IPS-15b (cell line): ENCODE results near the gene MYMX.
A peak's percentile ranks its signal among the peaks of the same experiment; 100 is the strongest.
"Not testable (repeated sequence)": the region's sequence is repeated elsewhere in the genome, so short reads cannot be mapped to it uniquely, and the experiment has no call there.

Source experiments
- H3K27me3 ChIP-seq: one replicate; pipeline ENCODE4 v1.6.1; 2013; ENCODE audit warnings: low read length; ENCODE audit not compliant: control insufficient read depth, insufficient read depth
- H3K36me3 ChIP-seq: one replicate; pipeline ENCODE4 v1.6.1; 2013; ENCODE audit warnings: low read length; ENCODE audit not compliant: control insufficient read depth, insufficient read depth
- H3K4me1 ChIP-seq: one replicate; pipeline ENCODE4 v1.6.1; 2013; ENCODE audit warnings: mild to moderate bottlenecking, low read length; ENCODE audit not compliant: control insufficient read depth, insufficient read depth
- H3K4me3 ChIP-seq: one replicate; pipeline ENCODE4 v1.5.1; 2013; ENCODE audit warnings: low read depth, low read length
- H3K9ac ChIP-seq: one replicate; pipeline ENCODE4 v1.6.1; 2013; ENCODE audit warnings: low read depth, mild to moderate bottlenecking, low read length
- H3K9me3 ChIP-seq: one replicate; pipeline ENCODE4 v1.6.1; 2013; ENCODE audit warnings: mild to moderate bottlenecking, low read length; ENCODE audit not compliant: control insufficient read depth, insufficient read depth

The MYMX gene

DNA sequence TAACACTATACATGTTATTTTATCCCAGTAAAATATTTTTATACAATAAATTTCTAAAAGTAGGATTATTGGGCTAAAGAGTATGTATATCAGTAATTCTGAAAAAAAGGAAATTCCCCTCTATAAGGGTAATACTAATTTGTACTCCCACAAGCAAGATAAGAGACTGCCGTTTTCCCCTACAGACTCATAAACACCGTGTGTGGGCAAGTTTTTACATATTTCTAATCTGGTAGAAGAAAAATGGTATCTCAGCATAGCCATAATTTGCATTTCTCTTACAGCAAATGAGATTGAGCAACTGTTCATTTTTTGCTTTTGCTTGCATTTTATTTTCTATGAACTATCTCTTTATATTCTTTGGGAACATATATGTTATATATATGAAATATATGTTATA lies 26.0 kb upstream of the MYMX start:
- Histone ChIP-seq H3K4me1 (peaks cover 12% of the 10 kb centered on the region), H3K9ac (no peak overlapping the region), H3K27me3 (no peaks in the 10 kb centered on the region), H3K9me3 (no peaks in the 10 kb centered on the region), H3K36me3 (no peaks in the 10 kb centered on the region), H3K4me3 (no peak overlapping the region)

DNA sequence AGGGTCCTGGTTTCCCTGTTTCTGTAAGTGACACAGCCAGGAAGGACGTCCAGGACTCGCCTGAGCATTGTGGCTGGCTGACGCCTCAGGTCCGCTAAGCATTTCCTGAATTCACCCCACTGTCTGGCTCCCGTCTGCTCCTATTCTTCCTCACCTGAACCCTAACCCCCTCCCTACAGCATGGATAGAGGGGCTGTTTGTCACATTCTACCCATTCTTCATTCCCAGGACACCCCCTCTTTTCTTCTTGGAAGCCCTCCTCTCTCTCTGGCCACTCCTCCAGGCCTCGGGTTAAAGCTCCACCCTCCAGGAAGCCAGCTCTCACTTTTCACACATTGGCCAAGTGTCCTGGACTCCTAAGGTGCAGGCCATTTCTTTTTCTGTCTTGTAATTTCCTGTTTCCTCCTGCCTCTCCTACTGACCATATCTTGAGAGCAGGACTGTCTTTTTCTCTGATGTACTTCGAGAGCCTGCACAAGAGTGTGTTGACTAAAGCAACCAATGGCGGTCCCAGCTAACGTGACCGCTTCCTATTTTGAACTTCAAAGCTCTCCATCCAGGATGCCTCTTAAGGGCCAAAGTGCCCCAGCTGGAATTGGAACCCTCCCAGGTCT lies 24.2 kb upstream of the MYMX start:
- no peak overlapping the region for H3K9ac ChIP-seq
- H3K9me3 ChIP-seq: no peaks in the 10 kb centered on the region
- peaks cover 7% of the 10 kb centered on the region for H3K4me1 ChIP-seq
- H3K36me3 ChIP-seq: no peaks in the 10 kb centered on the region
- no peak overlapping the region for H3K4me3 ChIP-seq
- no peaks in the 10 kb centered on the region for H3K27me3 ChIP-seq

DNA sequence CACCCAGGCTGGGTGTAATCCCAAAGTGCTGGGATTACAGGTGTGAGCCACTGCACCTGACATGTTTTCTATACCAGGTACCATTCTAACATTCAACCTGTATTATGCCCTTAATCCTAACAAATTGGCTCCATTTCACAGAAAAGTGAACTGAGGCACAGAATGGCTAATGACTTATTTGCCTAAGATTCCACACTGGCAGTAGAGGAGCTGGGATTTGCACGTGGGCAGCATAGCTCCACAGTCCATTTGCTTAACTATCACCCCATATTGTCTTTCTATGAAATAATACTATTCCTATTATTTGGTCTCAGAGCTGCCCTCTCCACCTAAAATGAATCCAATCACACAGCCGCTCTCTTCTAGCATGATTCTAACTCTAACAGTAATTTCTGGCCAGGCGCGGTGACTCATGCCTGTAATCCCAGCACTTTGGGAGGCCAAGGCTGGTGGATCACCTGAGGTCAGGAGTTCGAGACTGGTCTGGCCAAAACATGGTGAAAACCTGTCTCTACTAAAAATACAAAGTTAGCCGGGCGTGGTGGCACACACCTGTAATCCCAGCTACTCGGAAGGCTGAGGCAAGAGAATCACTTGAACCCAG lies 23.3 kb upstream of the MYMX start:
- Histone ChIP-seq H3K4me3 (no peak overlapping the region), H3K27me3 (no peaks in the 10 kb centered on the region), H3K4me1 (peaks cover 7% of the 10 kb centered on the region), H3K36me3 (no peaks in the 10 kb centered on the region), H3K9me3 (no peaks in the 10 kb centered on the region), H3K9ac (no peak overlapping the region)

DNA sequence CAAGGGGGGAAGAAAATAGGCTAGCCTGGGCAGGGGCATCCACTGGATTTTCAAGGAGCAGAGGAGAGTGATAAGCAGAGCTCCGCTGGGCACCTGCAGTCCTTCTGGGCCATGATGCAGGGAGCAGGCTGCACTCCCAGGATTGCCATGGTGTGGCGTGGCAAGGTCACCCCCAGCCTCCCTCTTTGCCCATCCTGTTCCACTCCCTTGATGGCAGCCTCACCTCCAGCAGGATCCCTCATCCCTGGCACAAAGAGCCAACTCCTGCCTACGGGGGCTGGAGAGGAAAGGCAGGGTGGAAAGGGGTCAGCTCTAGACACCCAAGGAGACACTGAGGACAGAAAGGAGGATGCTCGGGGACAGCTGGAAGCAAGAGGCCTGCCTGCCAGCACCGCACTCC lies 22.4 kb upstream of the MYMX start:
- Histone ChIP-seq H3K36me3 (no peaks in the 10 kb centered on the region), H3K9ac (no peak overlapping the region), H3K27me3 (no peaks in the 10 kb centered on the region), H3K9me3 (no peaks in the 10 kb centered on the region), H3K4me3 (no peak overlapping the region), H3K4me1 (peaks cover 7% of the 10 kb centered on the region)

DNA sequence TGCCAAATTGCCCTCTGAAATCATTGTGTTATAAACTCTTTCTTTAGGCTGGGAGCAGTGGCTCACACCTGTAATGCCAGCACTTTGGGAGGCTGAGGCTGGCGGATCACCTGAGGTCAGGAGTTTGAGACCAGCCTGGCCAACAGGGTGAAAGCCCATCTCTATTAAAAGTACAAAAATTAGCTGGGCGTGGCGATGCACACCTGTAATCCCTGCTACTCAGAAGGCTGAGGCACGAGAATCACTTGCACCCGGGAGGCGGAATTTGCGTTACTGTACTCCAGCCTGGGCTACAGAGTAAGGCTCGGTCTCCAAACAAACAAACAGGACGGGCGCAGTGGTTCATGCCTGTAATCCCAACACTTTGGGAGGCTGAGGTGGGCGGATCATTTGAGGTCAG lies 20.4 kb upstream of the MYMX start:
- not testable (repeated sequence) for H3K4me3 ChIP-seq, H3K9me3 ChIP-seq, H3K27me3 ChIP-seq, H3K9ac ChIP-seq, H3K36me3 ChIP-seq
- H3K4me1 ChIP-seq: peaks cover 11% of the 10 kb centered on the region

DNA sequence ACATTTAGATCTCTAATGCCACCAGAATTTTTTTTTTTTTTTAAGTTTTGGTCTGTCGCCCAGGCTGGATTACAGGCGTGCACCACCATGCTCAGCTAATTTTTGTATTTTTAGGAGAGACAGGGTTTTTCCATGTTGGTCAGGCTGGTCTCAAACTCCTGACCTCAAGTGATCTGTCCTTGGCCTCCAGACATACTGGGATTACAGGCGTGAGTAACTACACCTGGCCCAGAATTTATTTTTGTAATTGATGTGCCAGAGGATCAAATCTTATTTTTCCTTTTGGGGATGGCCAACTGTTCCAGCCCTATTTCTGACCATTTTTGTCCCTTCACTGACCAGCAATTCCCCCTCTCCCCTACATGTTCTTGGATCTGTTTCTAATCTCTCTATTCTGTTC lies 18.0 kb upstream of the MYMX start:
- Histone ChIP-seq H3K9me3 (no peaks in the 10 kb centered on the region), H3K36me3 (no peaks in the 10 kb centered on the region), H3K9ac (no peak overlapping the region), H3K27me3 (no peaks in the 10 kb centered on the region), H3K4me3 (no peak overlapping the region), H3K4me1 (peaks cover 20% of the 10 kb centered on the region)

DNA sequence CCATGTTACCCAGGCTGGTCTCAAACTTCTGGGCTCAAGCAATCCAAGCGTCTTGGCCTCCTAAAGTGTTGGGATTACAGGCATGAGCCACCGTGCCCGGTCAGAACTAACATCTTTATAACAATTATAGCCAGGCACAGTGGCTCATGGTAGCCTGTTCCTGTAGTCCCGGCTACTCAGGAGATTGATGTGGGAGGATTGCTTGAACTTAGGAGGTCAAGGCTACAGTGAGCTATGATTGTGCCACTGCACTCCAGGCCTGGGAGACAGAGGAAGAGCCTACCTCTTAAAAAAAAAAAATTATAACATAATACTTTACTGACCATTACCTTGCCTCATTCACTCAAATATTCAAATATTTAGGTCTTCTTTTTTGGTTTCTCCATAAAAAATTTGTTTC lies 16.8 kb upstream of the MYMX start:
- Histone ChIP-seq H3K4me3 (no peak overlapping the region), H3K27me3 (no peaks in the 10 kb centered on the region), H3K36me3 (no peaks in the 10 kb centered on the region), H3K9ac (no peak overlapping the region), H3K9me3 (no peaks in the 10 kb centered on the region), H3K4me1 (peaks cover 20% of the 10 kb centered on the region)

DNA sequence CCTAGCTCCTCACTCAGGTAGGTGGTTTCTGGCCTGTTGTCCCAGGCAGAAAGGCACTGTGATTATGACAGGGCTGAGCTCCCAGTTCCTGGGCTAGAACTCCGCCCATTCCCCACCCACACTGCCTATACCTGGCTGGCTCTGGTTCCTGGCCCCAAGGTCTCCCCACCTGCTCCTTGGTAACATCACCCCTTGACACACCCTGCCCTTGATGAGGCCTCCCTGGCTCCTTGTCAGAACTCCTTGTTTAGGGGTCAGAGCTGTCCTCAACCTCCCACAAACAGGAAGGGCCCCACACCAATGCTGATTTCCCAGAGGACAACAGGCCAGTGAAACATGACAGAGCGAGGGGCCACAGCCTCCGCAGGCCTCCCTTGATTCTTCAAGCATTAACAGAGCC lies 15.5 kb upstream of the MYMX start:
- Histone ChIP-seq H3K4me1 (peaks cover 20% of the 10 kb centered on the region), H3K4me3 (no peak overlapping the region), H3K27me3 (no peaks in the 10 kb centered on the region), H3K9ac (no peak overlapping the region), H3K36me3 (no peaks in the 10 kb centered on the region), H3K9me3 (no peaks in the 10 kb centered on the region)

DNA sequence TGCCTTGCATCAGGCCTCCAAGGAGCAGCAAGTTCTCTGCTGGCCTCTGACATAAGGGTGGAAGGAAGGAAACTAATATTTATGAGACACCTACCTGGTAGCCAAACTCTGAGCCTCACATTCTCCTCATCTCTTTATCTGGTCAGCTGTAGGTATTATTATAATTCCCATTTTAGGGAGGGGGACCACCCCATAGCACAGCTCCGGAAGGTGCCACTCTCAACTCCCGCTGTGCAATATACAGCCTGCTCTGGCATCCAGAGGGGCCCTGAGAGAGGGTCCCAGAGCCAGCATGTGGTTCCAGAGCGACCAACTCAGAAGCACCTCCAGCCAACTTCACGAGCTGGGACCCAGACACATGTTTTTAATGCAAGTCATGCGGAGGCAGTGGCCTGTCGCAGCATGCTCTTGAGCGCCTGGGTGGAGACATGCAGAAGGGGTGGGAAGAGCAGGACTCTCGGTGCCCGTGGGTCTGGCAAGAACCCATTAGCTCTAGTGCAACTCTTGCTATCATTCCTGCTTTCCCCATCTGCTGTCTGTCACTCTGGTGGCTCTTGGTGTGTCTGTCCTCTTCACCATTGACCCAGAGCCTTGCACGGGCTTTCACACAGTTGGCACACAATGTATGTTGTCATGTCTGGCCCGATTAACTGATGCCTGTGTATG lies 15.0 kb upstream of the MYMX start:
- Histone ChIP-seq H3K27me3 (no peaks in the 10 kb centered on the region), H3K36me3 (no peaks in the 10 kb centered on the region), H3K4me1 (peaks cover 23% of the 10 kb centered on the region), H3K9ac (peak overlapping the region; percentile 8), H3K9me3 (no peaks in the 10 kb centered on the region), H3K4me3 (no peak overlapping the region)

DNA sequence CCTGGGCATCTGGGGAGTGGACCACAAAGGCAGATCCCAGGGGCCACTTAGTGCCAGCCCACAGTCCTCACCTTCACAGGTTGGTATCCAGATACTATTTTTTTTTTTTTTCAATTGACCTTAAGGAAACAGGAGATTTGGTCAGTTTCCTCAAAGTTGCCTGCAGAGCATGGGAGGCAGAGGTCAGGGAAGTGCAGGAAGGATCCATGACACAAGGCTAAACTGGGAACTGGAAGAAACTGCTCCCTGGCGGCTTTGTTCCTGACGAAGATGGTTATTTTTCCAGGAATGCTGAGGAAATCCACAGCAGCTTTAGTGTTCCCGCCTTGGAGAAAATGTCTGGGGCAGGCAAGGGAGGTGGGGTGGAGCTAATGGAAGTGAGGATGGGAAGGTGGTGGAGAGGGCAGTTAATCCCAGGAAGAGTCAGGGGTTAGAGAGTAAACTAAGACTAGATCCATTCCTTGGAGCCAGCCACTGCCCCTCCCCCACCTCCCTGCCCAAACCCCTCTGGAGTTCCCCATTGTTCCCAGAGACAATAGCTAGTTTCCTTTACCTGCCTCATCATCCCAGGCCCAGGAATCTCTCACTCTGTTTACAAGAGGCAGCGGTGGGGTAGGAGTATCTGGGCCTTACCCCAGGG lies 14.3 kb upstream of the MYMX start:
- peak overlapping the region; percentile 8 for H3K9ac ChIP-seq
- H3K4me1 ChIP-seq: peaks cover 26% of the 10 kb centered on the region
- H3K9me3 ChIP-seq: no peaks in the 10 kb centered on the region
- no peaks in the 10 kb centered on the region for H3K36me3 ChIP-seq
- H3K4me3 ChIP-seq: peak overlapping the region; percentile 9
- H3K27me3 ChIP-seq: no peaks in the 10 kb centered on the region

DNA sequence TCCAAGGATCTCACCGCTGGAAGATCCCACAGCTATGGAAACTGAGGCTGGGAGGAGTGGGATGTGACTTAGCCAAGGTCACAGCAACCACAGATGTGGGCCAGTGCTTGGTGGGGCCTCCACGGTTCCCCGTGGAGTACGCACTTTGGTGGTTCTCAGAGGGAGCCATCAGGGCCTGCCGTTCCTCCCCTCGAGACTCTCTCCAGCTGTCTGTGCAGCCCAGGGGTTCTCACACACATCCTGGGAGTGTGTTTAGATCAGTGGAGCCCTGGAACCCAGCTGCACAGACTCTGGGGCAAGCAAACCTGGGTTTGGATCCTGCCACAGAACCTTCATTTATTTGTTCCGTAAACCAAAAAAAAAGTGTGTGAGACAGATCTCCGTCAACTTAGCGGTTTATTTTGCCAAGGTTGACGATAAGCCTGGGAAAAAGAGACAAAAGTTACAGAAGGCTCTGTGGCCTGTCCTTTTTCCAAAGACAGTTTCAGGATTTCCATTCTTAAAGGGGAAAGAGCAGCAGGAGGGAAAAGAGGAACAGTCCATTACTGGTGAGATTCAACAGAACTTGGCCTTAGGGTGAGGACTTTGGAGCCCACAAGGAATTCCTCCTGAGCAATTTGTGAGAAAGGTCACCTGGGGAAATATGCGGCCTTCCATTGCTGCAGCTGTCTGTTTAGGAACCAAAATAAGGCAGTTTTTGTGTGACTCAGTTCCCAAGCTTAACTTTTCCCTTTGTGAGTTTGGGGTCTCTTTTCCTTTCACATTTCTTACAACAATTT lies 13.6 kb upstream of the MYMX start:
- Histone ChIP-seq H3K36me3 (no peaks in the 10 kb centered on the region), H3K27me3 (no peaks in the 10 kb centered on the region), H3K9ac (peak overlapping the region; percentile 38), H3K4me3 (peak overlapping the region; percentile 9), H3K9me3 (no peaks in the 10 kb centered on the region), H3K4me1 (peaks cover 26% of the 10 kb centered on the region)
